Karpas-422 (cell line): ENCODE data around the gene AKAP12. TPM values are rescaled to one million over a fixed set of nuclear protein-coding genes. Genes with fewer than 3 reads are reported as not detected.

ENCODE experiments used
- DNase-seq: peaks from one replicate; pipeline ENCODE4 v3.0.0-alpha.2; 2015
- H2AFZ ChIP-seq: fragments of 200-600 bp; sonication (generic); 2 replicates; pipeline ENCODE4 v1.6.1; 2014; ENCODE audit warnings: antibody characterized with exemption, low read length, mixed read lengths
- H3K27ac ChIP-seq: fragments of 200-600 bp; sonication (generic); 2 replicates; pipeline ENCODE4 v1.5.1; 2014; ENCODE audit warnings: mild to moderate bottlenecking, low read length, moderate library complexity
- H3K27me3 ChIP-seq: fragments of 200-600 bp; sonication (generic); 2 replicates; pipeline ENCODE4 v1.6.1; 2014; ENCODE audit warnings: low read length, mixed read lengths
- H3K36me3 ChIP-seq: fragments of 200-600 bp; sonication (generic); 2 replicates; pipeline ENCODE4 v1.6.1; 2014; ENCODE audit warnings: low read length, mixed read lengths; ENCODE audit not compliant: insufficient read depth
- H3K4me1 ChIP-seq: fragments of 200-600 bp; sonication (generic); 2 replicates; pipeline ENCODE4 v1.6.1; 2014; ENCODE audit warnings: mild to moderate bottlenecking, low read length, mixed read lengths
- H3K4me2 ChIP-seq: fragments of 200-600 bp; sonication (generic); 2 replicates; pipeline ENCODE4 v1.6.1; 2014; ENCODE audit warnings: low read length, low read depth, mild to moderate bottlenecking; ENCODE audit not compliant: poor library complexity, severe bottlenecking
- H3K4me3 ChIP-seq: fragments of 200-600 bp; sonication (generic); 2 replicates; pipeline ENCODE4 v1.5.1; 2014; ENCODE audit warnings: mild to moderate bottlenecking, antibody characterized with exemption, low read length, mixed read lengths
- H3K79me2 ChIP-seq: fragments of 200-600 bp; sonication (generic); 2 replicates; pipeline ENCODE4 v1.6.1; 2014; ENCODE audit warnings: mild to moderate bottlenecking, low read length, mixed read lengths
- H3K9ac ChIP-seq: fragments of 200-600 bp; sonication (generic); 2 replicates; pipeline ENCODE4 v1.6.0; 2014; ENCODE audit warnings: low read length
- H3K9me2 ChIP-seq: fragments of 200-600 bp; sonication (generic), shearing (Covaris generic); replicated peaks from 2 replicates; pipeline ENCODE4 v1.6.0; 2014; ENCODE audit warnings: mild to moderate bottlenecking, low read length, moderate library complexity; ENCODE audit not compliant: insufficient read depth
- H3K9me3 ChIP-seq: fragments of 300-700, 200-600 bp; sonication (generic); 2 replicates; pipeline ENCODE4 v1.6.1; 2014; ENCODE audit warnings: low read length, mixed read lengths
- H4K20me1 ChIP-seq: fragments of 200-600 bp; sonication (generic); 2 replicates; pipeline ENCODE4 v1.6.1; 2014; ENCODE audit warnings: mild to moderate bottlenecking, antibody characterized with exemption, low read length, low read depth; ENCODE audit not compliant: insufficient read depth
- total RNA-seq: library from RNA; depleted of rRNA; stranded (reverse); fragments of >200 nt; shearing (Covaris generic); gene quantifications from 2 replicates; pipeline ENCODE4 v1.2.3, GENCODE V29; 2014; ENCODE audit warnings: low replicate concordance; rRNA removed

Gene AKAP12, protein sequence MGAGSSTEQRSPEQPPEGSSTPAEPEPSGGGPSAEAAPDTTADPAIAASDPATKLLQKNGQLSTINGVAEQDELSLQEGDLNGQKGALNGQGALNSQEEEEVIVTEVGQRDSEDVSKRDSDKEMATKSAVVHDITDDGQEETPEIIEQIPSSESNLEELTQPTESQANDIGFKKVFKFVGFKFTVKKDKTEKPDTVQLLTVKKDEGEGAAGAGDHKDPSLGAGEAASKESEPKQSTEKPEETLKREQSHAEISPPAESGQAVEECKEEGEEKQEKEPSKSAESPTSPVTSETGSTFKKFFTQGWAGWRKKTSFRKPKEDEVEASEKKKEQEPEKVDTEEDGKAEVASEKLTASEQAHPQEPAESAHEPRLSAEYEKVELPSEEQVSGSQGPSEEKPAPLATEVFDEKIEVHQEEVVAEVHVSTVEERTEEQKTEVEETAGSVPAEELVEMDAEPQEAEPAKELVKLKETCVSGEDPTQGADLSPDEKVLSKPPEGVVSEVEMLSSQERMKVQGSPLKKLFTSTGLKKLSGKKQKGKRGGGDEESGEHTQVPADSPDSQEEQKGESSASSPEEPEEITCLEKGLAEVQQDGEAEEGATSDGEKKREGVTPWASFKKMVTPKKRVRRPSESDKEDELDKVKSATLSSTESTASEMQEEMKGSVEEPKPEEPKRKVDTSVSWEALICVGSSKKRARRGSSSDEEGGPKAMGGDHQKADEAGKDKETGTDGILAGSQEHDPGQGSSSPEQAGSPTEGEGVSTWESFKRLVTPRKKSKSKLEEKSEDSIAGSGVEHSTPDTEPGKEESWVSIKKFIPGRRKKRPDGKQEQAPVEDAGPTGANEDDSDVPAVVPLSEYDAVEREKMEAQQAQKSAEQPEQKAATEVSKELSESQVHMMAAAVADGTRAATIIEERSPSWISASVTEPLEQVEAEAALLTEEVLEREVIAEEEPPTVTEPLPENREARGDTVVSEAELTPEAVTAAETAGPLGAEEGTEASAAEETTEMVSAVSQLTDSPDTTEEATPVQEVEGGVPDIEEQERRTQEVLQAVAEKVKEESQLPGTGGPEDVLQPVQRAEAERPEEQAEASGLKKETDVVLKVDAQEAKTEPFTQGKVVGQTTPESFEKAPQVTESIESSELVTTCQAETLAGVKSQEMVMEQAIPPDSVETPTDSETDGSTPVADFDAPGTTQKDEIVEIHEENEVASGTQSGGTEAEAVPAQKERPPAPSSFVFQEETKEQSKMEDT (N-terminal part only)
- 0.04 TPM in 1 of 2 replicates, not detected in the other for total RNA-seq

DNA sequence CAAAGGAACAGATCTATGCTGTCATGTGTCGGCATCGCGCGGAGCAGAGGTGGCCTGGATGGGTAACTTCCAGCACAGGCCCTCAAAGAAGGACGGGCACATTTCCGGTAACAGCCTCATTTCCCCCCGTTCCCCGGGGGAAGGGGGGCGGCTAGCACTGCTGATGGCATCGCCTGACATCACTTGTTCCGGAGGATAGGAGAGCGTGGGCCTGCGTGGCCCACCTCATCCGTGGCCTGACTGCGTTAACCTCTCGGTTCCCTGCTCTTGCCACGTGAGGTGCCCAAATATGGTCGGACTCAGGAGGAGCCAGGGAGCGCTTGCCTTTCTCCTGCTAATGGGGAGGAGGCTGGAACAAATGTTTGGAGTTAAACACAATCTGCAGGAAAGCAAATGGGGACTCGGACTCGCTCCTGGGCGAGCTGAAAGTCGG lies at the start of gene AKAP12:
AKAP12 (plus strand) TSS at position 365 of the 433 bp plus-strand sequence. CDS start 596 bp downstream, outside the sequence.
- no peaks in the 10 kb centered on the region for H3K9me2 ChIP-seq
- H3K4me3 ChIP-seq = no peak within 1 kb of the TSS
- no peaks in the 10 kb centered on the region for H3K36me3 ChIP-seq
- H3K79me2 ChIP-seq = no peaks in the 10 kb centered on the region
- H3K9ac ChIP-seq = no peak within 1 kb of the TSS
- DNase-seq = no peak
- no peaks in the 10 kb centered on the region for H4K20me1 ChIP-seq
- H3K27me3 ChIP-seq = no peaks in the 10 kb centered on the region
- H3K27ac ChIP-seq = no peak within 1 kb of the TSS
- H3K9me3 ChIP-seq = no peaks in the 10 kb centered on the region
- no peaks in the 10 kb centered on the region for H3K4me1 ChIP-seq
- no peak within 1 kb of the TSS for H2AFZ ChIP-seq
- no peak within 1 kb of the TSS for H3K4me2 ChIP-seq

DNA sequence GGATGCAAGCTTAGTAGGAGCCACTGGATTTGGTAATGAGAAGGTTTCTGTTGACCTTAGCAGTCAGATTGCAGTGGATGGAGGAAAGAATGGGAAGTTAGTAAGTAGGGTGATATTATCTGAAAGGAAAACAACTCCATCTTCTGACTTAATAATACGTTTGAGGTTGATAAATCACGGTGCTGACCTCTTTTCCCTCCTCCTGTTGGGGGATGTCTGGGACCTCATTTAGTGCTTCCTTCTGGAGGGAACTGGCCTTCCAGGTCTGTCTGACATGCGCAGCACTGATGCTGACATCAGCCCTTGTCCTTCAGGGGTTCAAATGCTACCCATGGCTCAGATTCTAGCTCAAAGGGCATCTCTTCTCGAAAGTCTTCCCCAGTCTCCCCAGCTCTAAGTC lies 48.2 kb upstream of the AKAP12 start:
- no peak overlapping the region for H2AFZ ChIP-seq
- H4K20me1 ChIP-seq = no peaks in the 10 kb centered on the region
- DNase-seq = no peak
- no peak overlapping the region for H3K4me3 ChIP-seq
- H3K36me3 ChIP-seq = no peaks in the 10 kb centered on the region
- H3K27ac ChIP-seq = no peak overlapping the region
- no peak overlapping the region for H3K9ac ChIP-seq
- no peaks in the 10 kb centered on the region for H3K79me2 ChIP-seq
- no peaks in the 10 kb centered on the region for H3K9me3 ChIP-seq
- no peaks in the 10 kb centered on the region for H3K27me3 ChIP-seq
- no peaks in the 10 kb centered on the region for H3K4me1 ChIP-seq
- H3K9me2 ChIP-seq = no peaks in the 10 kb centered on the region
- H3K4me2 ChIP-seq = no peak overlapping the region

DNA sequence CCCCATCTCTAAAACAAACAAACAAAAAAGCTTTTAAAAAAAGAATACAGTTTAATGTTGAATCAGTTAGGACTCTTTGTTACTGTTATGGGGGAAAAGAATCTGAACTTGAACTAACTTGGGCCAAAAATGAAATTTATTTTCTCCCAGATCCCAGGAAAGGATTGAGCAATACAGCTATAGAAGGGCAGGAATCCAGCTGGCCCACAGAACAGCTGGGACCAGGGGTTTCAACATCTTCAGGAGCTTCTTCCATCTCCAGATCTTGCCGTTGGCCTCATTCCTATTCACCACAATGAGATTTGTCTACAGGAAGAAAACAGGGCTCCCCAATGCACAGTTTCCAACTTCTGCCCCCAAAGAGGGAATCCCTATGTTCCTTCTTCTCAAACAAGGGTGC lies 43.2 kb upstream of the AKAP12 start:
- no peak overlapping the region for H2AFZ ChIP-seq
- no peaks in the 10 kb centered on the region for H3K9me3 ChIP-seq
- H3K79me2 ChIP-seq = no peaks in the 10 kb centered on the region
- no peak overlapping the region for H3K27ac ChIP-seq
- DNase-seq = no peak
- H3K9me2 ChIP-seq = no peaks in the 10 kb centered on the region
- no peak overlapping the region for H3K9ac ChIP-seq
- no peaks in the 10 kb centered on the region for H3K4me1 ChIP-seq
- H3K4me3 ChIP-seq = no peak overlapping the region
- no peaks in the 10 kb centered on the region for H3K36me3 ChIP-seq
- no peaks in the 10 kb centered on the region for H3K27me3 ChIP-seq
- no peak overlapping the region for H3K4me2 ChIP-seq
- no peaks in the 10 kb centered on the region for H4K20me1 ChIP-seq

DNA sequence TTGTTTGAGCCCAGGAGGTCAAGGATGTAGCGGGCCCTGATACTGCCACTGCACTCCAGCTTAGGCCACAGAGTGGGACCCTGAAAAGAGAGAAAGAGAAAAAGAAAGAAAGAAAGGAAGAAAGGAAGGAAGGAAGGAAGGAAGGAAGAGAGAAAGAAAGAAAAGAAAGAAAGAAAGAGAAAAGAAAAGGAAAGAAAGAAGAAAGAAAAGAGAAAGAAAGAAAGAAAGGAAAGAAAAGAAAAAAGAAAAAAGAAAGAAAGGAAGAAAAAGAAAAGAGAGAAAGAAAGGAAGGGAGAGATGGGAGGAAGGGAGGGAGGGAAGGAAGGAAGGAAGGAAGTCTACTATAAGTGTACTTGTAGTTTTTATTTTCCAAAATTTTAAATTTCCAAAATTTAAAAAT lies 42.2 kb upstream of the AKAP12 start:
- Histone ChIP-seq H3K4me3 (no peak overlapping the region), H3K9me2 (no peaks in the 10 kb centered on the region), H3K27ac (no peak overlapping the region), H4K20me1 (no peaks in the 10 kb centered on the region), H3K27me3 (no peaks in the 10 kb centered on the region), H3K9me3 (no peaks in the 10 kb centered on the region), H3K9ac (no peak overlapping the region), H3K4me1 (no peaks in the 10 kb centered on the region), H3K79me2 (no peaks in the 10 kb centered on the region), H3K4me2 (no peak overlapping the region), H3K36me3 (no peaks in the 10 kb centered on the region), H2AFZ (no peak overlapping the region)
- DNase-seq = no peak

DNA sequence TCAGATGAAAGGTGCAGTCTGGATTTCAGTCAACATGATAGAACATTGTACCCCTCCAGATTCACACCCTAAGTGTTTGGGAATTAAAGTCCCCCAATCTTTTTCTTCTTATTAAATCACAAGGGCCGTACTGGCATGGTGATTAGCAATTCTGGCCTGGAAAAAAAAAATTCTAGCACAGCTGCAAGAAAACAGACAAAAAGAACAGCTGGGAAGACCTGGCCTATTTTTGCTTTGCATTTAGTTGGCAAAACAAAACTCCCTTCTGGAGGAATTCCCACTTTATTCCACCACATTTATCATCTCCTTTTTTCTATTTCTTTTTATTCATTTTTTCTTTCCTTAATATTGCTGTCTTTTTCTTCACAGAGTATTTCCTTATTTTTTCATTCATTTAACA lies 39.8 kb upstream of the AKAP12 start:
- Histone ChIP-seq H3K9me2 (no peaks in the 10 kb centered on the region), H4K20me1 (no peaks in the 10 kb centered on the region), H3K4me1 (no peaks in the 10 kb centered on the region), H3K27me3 (no peaks in the 10 kb centered on the region), H3K4me2 (no peak overlapping the region), H3K9me3 (no peaks in the 10 kb centered on the region), H3K79me2 (no peaks in the 10 kb centered on the region), H3K36me3 (no peaks in the 10 kb centered on the region), H3K27ac (no peak overlapping the region), H3K9ac (no peak overlapping the region), H3K4me3 (no peak overlapping the region), H2AFZ (no peak overlapping the region)
- DNase-seq = no peak

DNA sequence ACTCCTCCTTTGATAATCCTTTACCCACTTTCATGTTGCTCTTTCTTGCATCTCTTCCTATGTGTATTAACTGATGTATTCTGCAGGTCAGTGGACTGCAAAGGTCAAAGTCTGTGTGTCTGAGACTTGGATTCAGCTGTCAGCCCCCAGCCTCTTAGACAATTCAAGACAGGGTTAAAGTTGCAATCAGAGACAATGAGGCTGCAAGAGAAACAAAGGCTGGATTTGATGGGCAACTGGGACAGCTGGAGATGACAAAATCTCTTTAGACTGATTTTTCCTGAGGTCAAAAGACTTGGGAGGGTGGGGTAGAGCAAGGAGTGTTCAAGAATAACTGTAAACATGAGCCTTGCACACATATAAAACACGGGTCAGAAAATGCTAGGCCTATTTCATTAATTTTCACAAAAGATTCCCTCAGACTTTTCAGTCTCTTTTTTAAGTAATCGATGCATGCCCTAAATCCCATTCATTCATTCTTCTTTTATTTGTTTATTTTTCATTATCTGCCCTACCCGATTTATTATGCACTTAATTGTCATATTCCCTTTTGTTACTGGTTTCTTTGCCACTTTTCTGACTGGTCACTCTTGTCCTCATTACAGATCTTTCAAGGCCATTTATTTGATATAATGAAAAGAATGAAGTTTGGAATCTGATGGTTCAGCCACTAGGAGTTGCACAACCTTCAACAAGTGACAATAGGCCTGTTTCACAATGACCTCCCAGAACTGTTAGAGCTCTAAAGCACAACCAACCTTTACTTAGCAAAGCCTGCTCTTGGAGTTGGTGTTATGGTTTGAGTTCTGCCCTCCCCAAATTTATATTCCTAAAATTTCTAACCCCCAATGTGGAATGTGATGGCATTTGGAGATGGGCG lies 33.8 kb upstream of the AKAP12 start:
- no peaks in the 10 kb centered on the region for H3K9me3 ChIP-seq
- H3K4me1 ChIP-seq = no peaks in the 10 kb centered on the region
- no peaks in the 10 kb centered on the region for H3K9me2 ChIP-seq
- H3K4me3 ChIP-seq = no peak overlapping the region
- no peak overlapping the region for H3K27ac ChIP-seq
- no peak overlapping the region for H3K4me2 ChIP-seq
- DNase-seq = no peak
- no peak overlapping the region for H3K9ac ChIP-seq
- no peaks in the 10 kb centered on the region for H3K27me3 ChIP-seq
- no peak overlapping the region for H2AFZ ChIP-seq
- H4K20me1 ChIP-seq = no peaks in the 10 kb centered on the region
- H3K79me2 ChIP-seq = no peaks in the 10 kb centered on the region
- H3K36me3 ChIP-seq = no peaks in the 10 kb centered on the region

DNA sequence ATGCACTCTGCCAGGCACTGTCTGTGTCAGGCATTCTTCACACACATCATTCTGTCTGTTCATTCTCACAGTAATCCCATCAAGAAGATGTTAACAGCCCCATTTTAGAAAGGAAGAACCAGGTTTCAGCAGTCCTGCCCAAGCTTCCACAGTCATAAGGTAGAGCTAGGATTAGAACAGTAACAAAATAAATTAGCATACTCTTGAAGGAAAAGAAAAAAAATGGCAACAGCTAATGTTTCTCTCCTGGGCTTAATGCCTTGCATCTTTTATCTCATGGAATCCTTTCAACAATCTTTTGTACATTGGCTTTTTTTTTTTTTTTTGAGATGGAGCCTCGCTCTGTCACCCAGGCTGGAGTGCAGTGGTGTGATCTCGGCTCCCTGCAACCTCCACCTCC lies 32.1 kb upstream of the AKAP12 start:
- Histone ChIP-seq H4K20me1 (no peaks in the 10 kb centered on the region), H3K4me2 (no peak overlapping the region), H3K27ac (no peak overlapping the region), H3K4me1 (no peaks in the 10 kb centered on the region), H3K79me2 (no peaks in the 10 kb centered on the region), H3K4me3 (no peak overlapping the region), H3K9me3 (no peaks in the 10 kb centered on the region), H3K9me2 (no peaks in the 10 kb centered on the region), H2AFZ (no peak overlapping the region), H3K36me3 (no peaks in the 10 kb centered on the region), H3K9ac (no peak overlapping the region), H3K27me3 (no peaks in the 10 kb centered on the region)
- DNase-seq = no peak
